Stromal cell of bone marrow (primary cell): ENCODE measurements around the gene SDK1.

Source experiments
- DNase-seq: peaks from one replicate; pipeline ENCODE4 v3.0.0-alpha.2; 2012; ENCODE audit warnings: low read depth

SDK1 gene

GRCh38 chr7:4158441-4159153 is 857.5 kb downstream of the SDK1 start:
- DNase-seq: no peak

DNA sequence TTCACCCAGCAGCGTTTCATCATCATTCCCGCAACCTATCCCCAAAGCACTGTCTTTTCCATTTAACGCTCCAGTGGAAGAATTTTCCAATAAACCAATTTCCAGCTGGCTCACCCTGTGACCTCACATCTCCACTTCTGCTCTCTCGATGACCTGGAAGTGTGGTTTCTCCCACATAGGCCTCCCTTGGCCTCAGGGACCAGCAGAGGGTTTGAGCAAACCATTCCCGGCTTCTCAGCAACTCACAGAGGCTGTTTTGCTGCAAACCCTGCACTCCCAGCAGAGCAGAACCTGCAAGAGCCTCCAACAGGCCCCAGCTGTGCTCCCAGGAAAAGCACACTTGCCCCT is 858.1 kb downstream of the SDK1 start:
- DNase-seq: no peak

DNA sequence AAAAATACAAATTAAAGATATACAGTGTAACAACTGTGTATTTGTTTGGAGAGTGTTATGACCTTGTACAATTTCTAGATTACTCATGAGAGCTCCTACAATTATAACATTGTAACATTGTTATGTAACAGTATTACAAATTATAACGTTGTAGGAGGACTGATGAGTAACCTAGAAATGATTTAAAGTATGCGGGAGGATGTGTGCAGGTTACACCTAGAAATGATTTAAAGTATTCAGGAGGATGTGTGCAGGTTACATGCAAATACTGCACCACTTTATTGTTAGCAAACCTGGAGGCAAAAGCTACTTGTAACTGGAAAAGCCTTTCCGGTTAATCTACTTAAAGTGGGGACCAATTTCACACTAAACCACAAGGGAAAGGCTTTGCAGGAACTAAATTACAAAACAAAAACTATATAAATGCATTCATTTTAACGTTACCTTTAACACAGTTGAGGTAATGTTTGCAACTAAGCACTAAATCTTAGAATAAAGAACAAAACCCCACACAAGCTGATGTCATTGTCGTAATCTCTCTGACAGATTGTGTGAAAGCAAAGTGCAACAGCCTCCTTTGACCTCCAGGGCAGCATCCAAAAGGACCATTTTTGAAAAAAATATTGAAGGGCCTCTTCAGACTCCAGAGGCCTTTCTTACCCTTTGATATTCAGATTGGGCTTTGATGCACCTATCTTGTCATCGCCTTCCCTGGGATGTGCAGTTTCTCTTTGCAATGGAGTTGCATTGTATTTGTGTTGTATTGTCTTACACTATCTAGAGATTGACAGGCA is 858.9 kb downstream of the SDK1 start:
- no peak for DNase-seq

DNA sequence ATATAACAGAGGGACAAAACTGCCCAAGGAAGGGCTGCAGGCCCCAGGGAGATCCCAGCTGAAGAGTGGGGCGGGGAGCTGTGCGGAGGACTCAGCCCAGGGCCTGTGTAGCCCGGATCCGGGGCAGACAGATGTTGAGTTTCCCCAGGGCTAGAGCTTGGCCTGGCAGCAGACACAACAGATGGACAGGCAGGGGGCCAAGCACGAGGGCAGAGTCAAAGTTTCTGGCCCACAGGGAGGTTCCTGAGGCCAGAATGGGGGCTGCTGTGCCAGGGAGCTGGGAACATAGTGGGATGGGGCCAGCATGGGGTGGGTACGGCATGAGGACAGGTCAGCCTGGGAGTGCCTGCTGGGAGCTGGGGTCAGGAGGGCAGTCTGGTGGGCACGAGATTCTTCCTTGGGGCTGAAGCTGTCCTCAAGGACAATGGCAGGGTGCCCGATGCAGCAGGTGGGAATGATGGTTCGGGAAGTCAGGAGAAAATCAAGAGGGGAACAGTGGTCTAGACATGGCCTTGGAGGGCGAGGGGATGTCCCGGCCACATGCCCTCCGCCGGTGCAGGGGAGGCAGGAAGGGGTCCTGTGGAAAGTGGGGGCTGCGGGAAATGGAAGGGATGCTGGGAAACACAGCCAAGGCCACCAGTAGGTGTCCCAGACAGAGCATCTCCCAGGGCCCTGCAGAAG is 862.0 kb downstream of the SDK1 start:
- no peak for DNase-seq

DNA sequence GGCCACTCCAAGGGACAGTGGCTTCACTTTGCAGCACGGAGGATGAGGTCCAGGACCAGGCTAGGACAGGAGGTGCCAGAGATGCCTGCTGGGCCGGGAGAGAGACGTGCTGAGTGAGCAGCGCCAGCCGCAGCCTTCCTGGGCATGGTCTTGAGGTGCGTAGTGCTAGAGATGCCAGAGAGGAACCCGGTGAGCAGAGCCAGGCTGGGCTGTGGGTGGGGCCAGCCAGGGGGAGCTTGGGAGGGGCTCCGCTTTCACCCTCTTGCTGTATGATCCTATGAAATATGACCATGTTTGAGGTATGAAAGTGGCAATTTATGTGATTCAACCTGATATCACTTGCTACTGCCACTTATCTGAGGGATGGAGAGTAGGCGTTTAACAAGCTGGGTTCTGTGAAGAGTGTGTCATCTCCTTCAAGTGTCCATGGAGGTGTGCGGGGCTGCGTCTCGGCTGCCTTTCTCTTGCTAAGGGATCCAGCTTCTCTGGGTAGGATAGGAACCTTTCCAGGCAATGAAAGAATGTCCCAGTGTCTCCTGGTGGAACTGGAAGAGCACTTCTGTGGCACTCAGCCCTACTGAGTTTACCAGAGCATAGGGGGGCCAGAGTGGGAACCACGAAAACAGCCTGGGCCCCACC is 862.6 kb downstream of the SDK1 start:
- DNase-seq: no peak

DNA sequence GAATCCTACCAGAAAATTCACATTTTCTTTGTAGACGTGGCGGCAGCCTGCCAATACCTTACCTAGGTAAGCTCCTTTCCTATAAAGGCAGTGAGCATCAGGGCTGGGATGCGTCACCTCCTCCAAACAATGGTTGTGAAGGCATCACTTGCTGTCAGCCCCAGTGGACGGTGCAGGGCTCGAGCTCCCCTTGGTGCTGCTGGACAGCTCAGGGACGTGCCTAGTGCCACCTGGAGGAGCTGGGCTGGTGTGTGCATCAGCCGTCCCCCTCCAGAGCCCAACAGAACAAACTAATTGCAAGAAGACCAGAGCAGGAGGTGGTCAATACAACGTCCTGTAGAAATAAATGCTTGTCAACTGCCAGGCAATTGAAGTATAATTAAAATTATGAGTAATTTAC is 863.5 kb downstream of the SDK1 start:
- no peak for DNase-seq

DNA sequence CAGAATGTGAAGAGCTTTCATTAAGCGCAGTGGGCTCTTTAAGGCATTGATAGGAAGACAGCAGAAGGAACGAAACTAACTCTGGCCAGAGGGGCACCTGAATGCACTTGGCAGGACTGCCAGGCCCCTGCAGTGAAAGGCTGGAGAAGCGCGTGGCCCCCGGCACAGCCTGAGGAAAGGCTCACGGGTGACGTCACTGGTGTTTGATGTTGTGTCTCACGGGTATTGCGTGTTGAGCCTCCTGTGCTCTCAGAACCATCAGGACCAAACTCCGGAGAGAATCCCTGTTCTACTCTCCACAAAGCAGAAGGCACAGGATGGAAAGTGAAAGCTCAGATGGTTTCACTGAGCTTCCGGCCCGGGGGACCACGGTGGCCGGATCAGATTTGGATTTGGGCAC is 865.3 kb downstream of the SDK1 start:
- DNase-seq: no peak

DNA sequence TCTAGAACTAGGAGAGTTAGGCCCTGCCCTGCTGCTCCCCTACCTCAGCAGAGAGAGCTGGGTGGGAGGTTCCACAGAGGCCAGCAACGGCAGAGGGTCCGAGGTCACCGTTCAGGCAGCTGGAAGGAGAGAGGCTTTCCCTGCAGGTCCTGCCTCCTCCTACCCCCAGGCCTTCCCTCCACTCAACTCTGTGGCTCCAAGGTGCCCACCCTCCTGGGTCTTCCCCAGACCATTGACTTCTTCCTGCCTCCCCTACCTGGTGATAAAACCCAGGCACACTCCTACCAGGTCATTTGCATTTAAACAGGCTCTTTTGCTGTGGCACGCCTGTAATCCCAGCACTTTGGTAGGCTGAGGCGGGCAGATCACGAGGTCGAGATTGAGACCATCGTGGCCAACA is 865.8 kb downstream of the SDK1 start:
- no peak for DNase-seq

DNA sequence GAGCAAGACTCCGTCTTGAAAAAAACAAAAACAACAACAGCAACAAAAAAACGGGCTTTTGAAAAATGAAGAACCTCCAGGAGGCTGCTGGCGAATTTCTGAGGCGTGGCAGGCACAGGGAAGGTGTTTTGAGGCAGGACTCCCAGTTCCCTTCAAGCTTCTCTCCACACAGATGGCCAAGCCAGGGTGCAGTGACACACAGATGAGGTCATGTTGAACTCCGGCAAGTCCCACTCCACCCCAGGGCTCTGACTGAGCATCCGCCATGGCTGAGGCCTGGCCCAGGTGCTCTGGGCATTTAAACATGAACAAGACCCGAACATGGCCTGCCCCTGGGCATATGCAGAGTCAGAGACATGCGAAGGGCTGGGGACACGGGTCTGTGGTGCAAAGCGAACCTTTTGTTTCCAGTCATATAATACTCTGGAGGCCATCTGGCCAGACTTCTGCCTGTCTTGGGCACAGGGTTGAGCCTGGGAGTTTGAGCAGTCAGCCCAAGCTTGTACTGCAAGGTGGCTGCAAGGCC is 866.4 kb downstream of the SDK1 start:
- no peak for DNase-seq

GRCh38 chr7:4168041-4168440 is 867.0 kb downstream of the SDK1 start:
- DNase-seq: no peak

DNA sequence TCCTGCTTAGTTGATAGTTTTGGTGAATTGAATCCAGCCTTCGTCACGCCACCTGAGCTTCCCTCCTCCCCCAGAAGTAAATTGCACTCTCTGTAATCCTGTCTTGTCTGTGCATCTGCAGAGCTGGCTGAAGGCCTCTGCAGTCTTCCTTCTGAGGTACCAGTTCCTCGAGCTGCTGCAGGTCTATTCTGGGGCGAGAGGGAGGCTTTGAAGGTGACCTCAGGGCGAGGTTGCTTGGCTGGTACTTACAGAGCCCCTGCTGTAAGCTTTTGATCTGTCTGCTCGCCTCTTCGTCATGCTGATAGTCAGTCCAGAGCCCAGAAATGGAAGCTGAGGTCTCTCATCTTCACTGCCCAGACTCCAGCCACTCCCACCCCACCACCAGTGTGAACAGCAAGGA is 867.5 kb downstream of the SDK1 start:
- DNase-seq: no peak

GRCh38 chr7:4169455-4169854 is 868.4 kb downstream of the SDK1 start:
- DNase-seq: no peak

GRCh38 chr7:4170997-4171786 is 870.1 kb downstream of the SDK1 start:
- DNase-seq: no peak

GRCh38 chr7:4172883-4173282 is 871.8 kb downstream of the SDK1 start:
- no peak for DNase-seq

DNA sequence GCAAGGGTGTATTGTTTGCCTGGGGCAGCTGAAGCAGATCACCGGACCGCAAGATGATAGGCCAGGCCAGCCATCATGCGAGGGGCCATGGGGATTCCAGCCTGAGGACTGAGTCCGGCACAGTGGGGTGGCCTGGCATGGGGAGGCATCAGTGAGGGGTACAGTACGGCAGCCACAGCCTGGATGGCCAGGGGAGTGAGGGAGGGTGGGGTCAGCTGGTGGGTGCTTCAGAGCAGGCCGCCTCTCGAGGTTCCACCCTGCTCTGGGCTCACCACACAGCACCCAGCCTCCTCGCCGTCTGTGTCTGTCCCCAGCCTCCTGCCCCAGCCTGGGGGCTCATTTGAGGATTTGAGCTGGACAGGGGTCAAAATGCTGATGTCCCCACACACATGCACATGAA is 872.6 kb downstream of the SDK1 start:
- DNase-seq: no peak

DNA sequence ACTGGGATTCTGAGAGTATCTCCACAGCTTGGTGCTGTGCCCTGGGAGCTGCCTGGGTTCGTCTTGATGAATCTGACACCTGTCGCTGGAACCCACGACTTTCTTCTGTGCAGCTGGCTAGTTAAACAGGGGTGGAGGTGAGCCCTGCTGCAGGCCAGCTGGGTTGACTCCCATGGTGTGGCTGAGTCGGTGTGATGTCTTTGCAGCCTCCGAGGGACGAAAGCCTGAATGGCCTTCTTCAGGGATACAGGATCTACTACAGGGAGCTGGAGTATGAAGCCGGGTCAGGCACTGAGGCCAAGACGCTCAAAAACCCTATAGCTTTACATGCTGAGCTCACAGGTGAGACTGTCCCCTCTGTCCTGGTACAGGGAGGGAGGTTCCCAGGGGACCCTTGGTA is 873.0 kb downstream of the SDK1 start:
- DNase-seq: no peak

DNA sequence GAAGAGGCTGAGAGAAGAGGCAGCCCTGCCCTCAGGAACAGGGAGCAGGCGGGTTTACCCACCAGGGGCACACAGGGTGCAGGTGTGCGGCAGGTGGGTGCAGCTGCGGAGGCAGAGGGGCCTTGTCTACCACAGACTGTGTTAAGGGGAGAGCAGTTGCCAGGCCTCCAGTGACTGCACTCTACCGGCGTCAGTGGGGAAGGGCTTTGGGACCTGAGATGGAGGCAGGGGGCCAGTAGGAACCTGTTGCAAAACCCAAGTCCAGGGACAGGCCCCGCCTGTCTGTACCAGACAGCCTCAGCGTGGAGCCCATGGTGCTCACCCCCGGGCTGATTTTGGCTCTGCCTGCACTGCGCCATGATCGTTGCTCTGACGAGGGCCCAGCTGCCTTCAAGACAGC is 873.4 kb downstream of the SDK1 start:
- DNase-seq: no peak

GRCh38 chr7:4174884-4175283 is 873.8 kb downstream of the SDK1 start:
- DNase-seq: no peak

GRCh38 chr7:4175346-4175973 is 874.4 kb downstream of the SDK1 start:
- DNase-seq: no peak

GRCh38 chr7:4177001-4177400 is 875.9 kb downstream of the SDK1 start:
- no peak for DNase-seq

DNA sequence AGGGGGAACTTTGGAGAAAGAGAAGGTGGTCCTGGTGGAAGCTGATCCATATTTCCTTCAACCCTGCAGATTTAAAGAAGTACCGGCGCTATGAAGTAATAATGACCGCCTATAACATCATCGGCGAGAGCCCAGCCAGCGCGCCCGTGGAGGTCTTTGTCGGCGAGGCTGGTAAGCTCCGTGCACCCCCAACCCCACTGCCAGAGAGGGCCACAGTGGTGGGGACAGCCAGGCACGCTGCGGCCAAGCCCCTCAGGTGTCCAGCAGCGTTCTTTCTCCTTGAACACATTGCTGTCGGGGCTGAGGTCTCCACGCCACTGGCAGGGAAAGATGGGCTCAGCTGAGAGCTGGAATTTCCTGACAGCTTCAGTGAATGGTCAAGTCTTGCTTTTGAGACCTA is 877.4 kb downstream of the SDK1 start:
- no peak for DNase-seq
